ENCODE results near the gene TSC22D4.
"Not testable (repeated sequence)": the region's sequence is repeated elsewhere in the genome, so short reads cannot be mapped to it uniquely, and the experiment has no call there.

- not testable (repeated sequence) for TF ChIP-seq POLR2AphosphoS5 (IDR thresholded peaks at IDR 0.05; ENCODE audit: low read depth, low read length); CTCF (IDR thresholded peaks at IDR 0.05)
Measured at GRCh38 chr7:100453854-100454253, 25.2 kb downstream of the TSC22D4 start.
